ENCODE data around the gene SLC25A51.

The SLC25A51 gene

GRCh38 chr9:37936376-37936775 is 32.4 kb upstream of the SLC25A51 start:
- no peak overlapping the region for H3K27ac ChIP-seq (ENCODE audit: low read depth, low read length)
- no peaks in the 10 kb centered on the region for H3K27me3 ChIP-seq (ENCODE audit: insufficient read depth, low read length)
- H3K9ac ChIP-seq (ENCODE audit: low read depth, low read length) = no peak overlapping the region
- H3K4me1 ChIP-seq (ENCODE audit: insufficient read depth, low read length) = peaks cover 22% of the 10 kb centered on the region; the same call in 1 of the 2 replicates
- H3K4me3 ChIP-seq (ENCODE audit: low read length) = no peak overlapping the region
- WGBS = 94% methylated on average over 5 of the region's 5 CpGs
- no peaks in the 10 kb centered on the region for H3K36me3 ChIP-seq (ENCODE audit: insufficient read depth, low read length)
- H3K9me3 ChIP-seq (ENCODE audit: insufficient read depth, low read depth, low read length) = no peaks in the 10 kb centered on the region

- Histone ChIP-seq H3K9ac (ENCODE audit: low read depth, low read length) (no peak overlapping the region), H3K4me3 (ENCODE audit: low read length) (no peak overlapping the region), H3K27ac (ENCODE audit: low read depth, low read length) (no peak overlapping the region), H3K36me3 (ENCODE audit: insufficient read depth, low read length) (no peaks in the 10 kb centered on the region), H3K9me3 (ENCODE audit: insufficient read depth, low read depth, low read length) (no peaks in the 10 kb centered on the region), H3K4me1 (ENCODE audit: insufficient read depth, low read length) (peaks cover 22% of the 10 kb centered on the region; the same call in 1 of the 2 replicates), H3K27me3 (ENCODE audit: insufficient read depth, low read length) (no peaks in the 10 kb centered on the region)
- WGBS = 96% methylated on average over 14 of the region's 14 CpGs
These were observed 31.2 kb upstream of the SLC25A51 start for GRCh38 chr9:37935096-37935495.

- no peaks in the 10 kb centered on the region for H3K9me3 ChIP-seq (ENCODE audit: insufficient read depth, low read depth, low read length)
- H3K4me3 ChIP-seq (ENCODE audit: low read length) = no peak overlapping the region
- no peak overlapping the region for H3K27ac ChIP-seq (ENCODE audit: low read depth, low read length)
- no peak overlapping the region for H3K9ac ChIP-seq (ENCODE audit: low read depth, low read length)
- WGBS = 100% methylated on average over 5 of the region's 5 CpGs
- H3K27me3 ChIP-seq (ENCODE audit: insufficient read depth, low read length) = no peaks in the 10 kb centered on the region
- H3K4me1 ChIP-seq (ENCODE audit: insufficient read depth, low read length) = peaks cover 4% of the 10 kb centered on the region
- H3K36me3 ChIP-seq (ENCODE audit: insufficient read depth, low read length) = no peaks in the 10 kb centered on the region
These were observed 27.7 kb upstream of the SLC25A51 start for GRCh38 chr9:37931592-37931991.

- Histone ChIP-seq H3K27me3 (ENCODE audit: insufficient read depth, low read length) (no peaks in the 10 kb centered on the region), H3K9ac (ENCODE audit: low read depth, low read length) (no peak overlapping the region)
- 93% methylated on average over 11 of the region's 11 CpGs for WGBS
These were observed 25.5 kb upstream of the SLC25A51 start for GRCh38 chr9:37929441-37929895.

GRCh38 chr9:37928552-37929430 is 24.9 kb upstream of the SLC25A51 start:
- no peak overlapping the region for H3K9ac ChIP-seq (ENCODE audit: low read depth, low read length)
- no peak overlapping the region for H3K4me3 ChIP-seq (ENCODE audit: low read length)
- WGBS = 94% methylated on average over 20 of the region's 20 CpGs
- H3K36me3 ChIP-seq (ENCODE audit: insufficient read depth, low read length) = no peaks in the 10 kb centered on the region
- no peak overlapping the region for H3K27ac ChIP-seq (ENCODE audit: low read depth, low read length)
- no peaks in the 10 kb centered on the region for H3K9me3 ChIP-seq (ENCODE audit: insufficient read depth, low read depth, low read length)
- H3K4me1 ChIP-seq (ENCODE audit: insufficient read depth, low read length) = peaks cover 10% of the 10 kb centered on the region
- no peaks in the 10 kb centered on the region for H3K27me3 ChIP-seq (ENCODE audit: insufficient read depth, low read length)

More at GRCh38 chr9:37929441-37929895, 25.5 kb upstream of the SLC25A51 start:
- Histone ChIP-seq H3K4me3 (ENCODE audit: low read length) (no peak overlapping the region), H3K4me1 (ENCODE audit: insufficient read depth, low read length) (peaks cover 10% of the 10 kb centered on the region), H3K9me3 (ENCODE audit: insufficient read depth, low read depth, low read length) (no peaks in the 10 kb centered on the region), H3K27ac (ENCODE audit: low read depth, low read length) (no peak overlapping the region), H3K36me3 (ENCODE audit: insufficient read depth, low read length) (no peaks in the 10 kb centered on the region)

- Histone ChIP-seq H3K27me3 (ENCODE audit: insufficient read depth, low read length) (no peaks in the 10 kb centered on the region), H3K9me3 (ENCODE audit: insufficient read depth, low read depth, low read length) (no peaks in the 10 kb centered on the region), H3K9ac (ENCODE audit: low read depth, low read length) (no peak overlapping the region), H3K4me3 (ENCODE audit: low read length) (no peak overlapping the region), H3K27ac (ENCODE audit: low read depth, low read length) (no peak overlapping the region), H3K4me1 (ENCODE audit: insufficient read depth, low read length) (peaks cover 18% of the 10 kb centered on the region), H3K36me3 (ENCODE audit: insufficient read depth, low read length) (no peaks in the 10 kb centered on the region)
- 82% methylated on average over 13 of the region's 13 CpGs for WGBS
These were observed 23.9 kb upstream of the SLC25A51 start for GRCh38 chr9:37927601-37928551.

GRCh38 chr9:37927132-37927531 is 23.2 kb upstream of the SLC25A51 start:
- Histone ChIP-seq H3K9me3 (ENCODE audit: insufficient read depth, low read depth, low read length) (no peaks in the 10 kb centered on the region), H3K27me3 (ENCODE audit: insufficient read depth, low read length) (no peaks in the 10 kb centered on the region), H3K4me1 (ENCODE audit: insufficient read depth, low read length) (peaks cover 19% of the 10 kb centered on the region), H3K9ac (ENCODE audit: low read depth, low read length) (no peak overlapping the region), H3K36me3 (ENCODE audit: insufficient read depth, low read length) (no peaks in the 10 kb centered on the region), H3K4me3 (ENCODE audit: low read length) (no peak overlapping the region), H3K27ac (ENCODE audit: low read depth, low read length) (no peak overlapping the region)
- 93% methylated on average over 9 of the region's 9 CpGs for WGBS

GRCh38 chr9:37926737-37927118 is 22.8 kb upstream of the SLC25A51 start:
- H3K9me3 ChIP-seq (ENCODE audit: insufficient read depth, low read depth, low read length) = no peaks in the 10 kb centered on the region
- no peak overlapping the region for H3K27ac ChIP-seq (ENCODE audit: low read depth, low read length)
- peaks cover 19% of the 10 kb centered on the region for H3K4me1 ChIP-seq (ENCODE audit: insufficient read depth, low read length)
- H3K36me3 ChIP-seq (ENCODE audit: insufficient read depth, low read length) = no peaks in the 10 kb centered on the region
- no peak overlapping the region for H3K9ac ChIP-seq (ENCODE audit: low read depth, low read length)
- no peak overlapping the region for H3K4me3 ChIP-seq (ENCODE audit: low read length)
- WGBS = 86% methylated on average over 1 of the region's 1 CpG
- H3K27me3 ChIP-seq (ENCODE audit: insufficient read depth, low read length) = no peaks in the 10 kb centered on the region

- H3K4me3 ChIP-seq (ENCODE audit: low read length) = no peak overlapping the region
- no peaks in the 10 kb centered on the region for H3K27me3 ChIP-seq (ENCODE audit: insufficient read depth, low read length)
- H3K9me3 ChIP-seq (ENCODE audit: insufficient read depth, low read depth, low read length) = no peaks in the 10 kb centered on the region
- H3K9ac ChIP-seq (ENCODE audit: low read depth, low read length) = no peak overlapping the region
- 81% methylated on average over 15 of the region's 15 CpGs for WGBS
- H3K36me3 ChIP-seq (ENCODE audit: insufficient read depth, low read length) = no peaks in the 10 kb centered on the region
- peaks cover 22% of the 10 kb centered on the region for H3K4me1 ChIP-seq (ENCODE audit: insufficient read depth, low read length)
- H3K27ac ChIP-seq (ENCODE audit: low read depth, low read length) = no peak overlapping the region
These were observed 22.1 kb upstream of the SLC25A51 start for GRCh38 chr9:37925786-37926736.

- H3K9me3 ChIP-seq (ENCODE audit: insufficient read depth, low read depth, low read length) = no peaks in the 10 kb centered on the region
- H3K9ac ChIP-seq (ENCODE audit: low read depth, low read length) = no peak overlapping the region
- no peak overlapping the region for H3K4me3 ChIP-seq (ENCODE audit: low read length)
- WGBS = 83% methylated on average over 6 of the region's 6 CpGs
- H3K27me3 ChIP-seq (ENCODE audit: insufficient read depth, low read length) = no peaks in the 10 kb centered on the region
- H3K36me3 ChIP-seq (ENCODE audit: insufficient read depth, low read length) = no peaks in the 10 kb centered on the region
- peaks cover 26% of the 10 kb centered on the region for H3K4me1 ChIP-seq (ENCODE audit: insufficient read depth, low read length)
- no peak overlapping the region for H3K27ac ChIP-seq (ENCODE audit: low read depth, low read length)
These were observed 21.1 kb upstream of the SLC25A51 start for GRCh38 chr9:37925006-37925405.

Data from HUES64 (cell line).